Osteoblast (primary cell): ENCODE data around the gene TBCEL. TPM values are rescaled to one million over a fixed set of nuclear protein-coding genes. Genes with fewer than 3 reads are reported as not detected.

Experiments
- DNase-seq: peaks from one replicate; pipeline ENCODE4 v3.0.0; 2011; ENCODE audit warnings: low spot score, mixed read lengths; ENCODE audit not compliant: insufficient read length; ENCODE audit errors: missing footprints
- H2AFZ ChIP-seq: 2 replicates; pipeline ENCODE4 v1.6.0; 2011; ENCODE audit warnings: mild to moderate bottlenecking, low read length
- H3K27ac ChIP-seq: 2 replicates; pipeline ENCODE4 v1.5.1; 2011; ENCODE audit warnings: mild to moderate bottlenecking, low read depth, low read length, moderate library complexity
- H3K27me3 ChIP-seq: 2 replicates; pipeline ENCODE4 v1.6.0; 2012; ENCODE audit warnings: mild to moderate bottlenecking, control low read depth, inconsistent platforms, low read length, moderate library complexity; ENCODE audit not compliant: insufficient read depth
- H3K36me3 ChIP-seq: 2 replicates; pipeline ENCODE4 v1.5.1; 2011; ENCODE audit warnings: mild to moderate bottlenecking, low read length, control low read depth, moderate library complexity; ENCODE audit not compliant: insufficient read depth
- H3K4me1 ChIP-seq: 2 replicates; pipeline ENCODE4 v1.5.1; 2011; ENCODE audit warnings: mild to moderate bottlenecking, low read length, control low read depth, moderate library complexity; ENCODE audit not compliant: insufficient read depth
- H3K4me2 ChIP-seq: 2 replicates; pipeline ENCODE4 v1.6.0; 2011; ENCODE audit warnings: mild to moderate bottlenecking, low read length; ENCODE audit not compliant: insufficient read depth
- H3K4me3 ChIP-seq: fragments of 200-600 bp; sonication (generic); 3 replicates; pipeline ENCODE4 v1.5.1; 2012; ENCODE audit warnings: mild to moderate bottlenecking, low read length, inconsistent platforms; ENCODE audit not compliant: insufficient read depth
- H3K79me2 ChIP-seq: 2 replicates; pipeline ENCODE4 v1.6.0; 2012; ENCODE audit warnings: mild to moderate bottlenecking, low read length, control low read depth, inconsistent platforms; ENCODE audit not compliant: insufficient read depth
- H3K9me3 ChIP-seq: 2 replicates; pipeline ENCODE4 v1.5.1; 2011; ENCODE audit warnings: low read depth, low read length, control low read depth
- H4K20me1 ChIP-seq: 2 replicates; pipeline ENCODE4 v1.6.0; 2012; ENCODE audit warnings: mild to moderate bottlenecking, low read length, control low read depth; ENCODE audit not compliant: insufficient read depth
- CTCF ChIP-seq: IDR thresholded peaks from 2 replicates; pipeline ENCODE4 v1.5.1; 2011; ENCODE audit warnings: mild to moderate bottlenecking, low read depth, low read length, moderate library complexity; ENCODE audit errors: extremely low read depth
- total RNA-seq: library from RNA; depleted of rRNA; stranded (reverse); fragments of >200 nt; gene quantifications from 2 replicates; pipeline ENCODE4 v1.2.3, GENCODE V29; 2012

The TBCEL gene
- total RNA-seq, result 34.8 and 41.6 TPM in 2 replicates

- H3K79me2 ChIP-seq, result peaks cover 51% of the 10 kb centered on the region
- peak within 1 kb of the TSS; percentile 89 for H3K4me2 ChIP-seq
- H3K27me3 ChIP-seq, result no peaks in the 10 kb centered on the region
- peak; percentile 99 for DNase-seq
- peaks cover 29% of the 10 kb centered on the region for H4K20me1 ChIP-seq
- no peak for TF ChIP-seq CTCF
- H2AFZ ChIP-seq, result peak within 1 kb of the TSS; percentile 93
- peak within 1 kb of the TSS; percentile 31 for H3K27ac ChIP-seq
- H3K36me3 ChIP-seq, result no peaks in the 10 kb centered on the region
- H3K9me3 ChIP-seq, result no peaks in the 10 kb centered on the region
- H3K4me3 ChIP-seq, result peak within 1 kb of the TSS; percentile 84
- H3K4me1 ChIP-seq, result peaks cover 13% of the 10 kb centered on the region
Measured at GRCh38 chr11:121023848-121024751, at the start of gene TBCEL. TSS of gene TBCEL (plus strand) at chr11:121024102. CDS start at chr11:121045691, 21,589 bp downstream.

- Histone ChIP-seq H2AFZ (no peak overlapping the region), H3K9me3 (no peaks in the 10 kb centered on the region)
- no peak for DNase-seq
Measured at GRCh38 chr11:120974466-120974865, 49.4 kb upstream of the TBCEL start.

GRCh38 chr11:120974965-120975364 lies 48.9 kb upstream of the TBCEL start:
- no peaks in the 10 kb centered on the region for H3K79me2 ChIP-seq
- H3K36me3 ChIP-seq, result no peaks in the 10 kb centered on the region
- H3K4me2 ChIP-seq, result no peak overlapping the region
- no peak for DNase-seq
- no peak overlapping the region for H3K4me3 ChIP-seq
- TF ChIP-seq CTCF, result no peak
- H3K27ac ChIP-seq, result no peak overlapping the region
- H2AFZ ChIP-seq, result no peak overlapping the region
- H3K27me3 ChIP-seq, result no peaks in the 10 kb centered on the region
- H3K9me3 ChIP-seq, result no peaks in the 10 kb centered on the region
- H3K4me1 ChIP-seq, result no peaks in the 10 kb centered on the region
- no peaks in the 10 kb centered on the region for H4K20me1 ChIP-seq

More at GRCh38 chr11:120974466-120974865, 49.4 kb upstream of the TBCEL start:
- Histone ChIP-seq H4K20me1 (no peaks in the 10 kb centered on the region), H3K36me3 (no peaks in the 10 kb centered on the region), H3K4me1 (no peaks in the 10 kb centered on the region), H3K4me3 (no peak overlapping the region), H3K27ac (no peak overlapping the region), H3K79me2 (no peaks in the 10 kb centered on the region), H3K27me3 (no peaks in the 10 kb centered on the region), H3K4me2 (no peak overlapping the region)
- no peak for TF ChIP-seq CTCF
